A549 (cell line): Measurements from ENCODE around the gene ZNF536. TPM values are rescaled to one million over a fixed set of nuclear protein-coding genes. Genes with fewer than 3 reads are reported as not detected.

ENCODE experiments used
- ATAC-seq, 2 experiments: fragments of 200-7000 bp in 1 of 2; fragments of >200 bp in 1 of 2; cut with Nextera tagmentation in 1 of 2; cut with Tn5 transposase in 1 of 2; 3 replicates each; pipeline versions ENCODE4 v1.8.0 to v1.9.1; 2018 to 2020; ENCODE audit warnings: mild to moderate bottlenecking in 1 of 2, moderate library complexity in 1 of 2
- CTCF ChIA-PET: fragments of 300-600 bp; sonication (Branson Sonifier 250); formaldehyde crosslinking; extraction: SDS; loops from one replicate; lab custom pipeline; 2021; ENCODE audit warnings: antibody characterized with exemption, inconsistent platforms; lab: Yijun Ruan, JAX
- POLR2A ChIA-PET: fragments of 350-600 bp; formaldehyde crosslinking; extraction: SDS; loops from one replicate; lab custom pipeline; 2021; ENCODE audit warnings: antibody characterized with exemption, inconsistent platforms; lab: Yijun Ruan, JAX
- DNase-seq, 2 experiments: peaks; one replicate each; pipeline versions ENCODE4 v3.0.0 to v3.0.0-alpha.2; 2011 to 2016; ENCODE audit warnings: low read depth in 1 of 2, low spot score in 1 of 2
- FAIRE-seq: peaks from 2 replicates; lab custom pipeline; 2011; peaks lifted over from hg19 to GRCh38; lab: Jason Lieb, UNC
- H3K27ac ChIP-seq, 2 experiments: fragments of >200 bp; sonication (Bioruptor Twin); formaldehyde crosslinking; 3 replicates each; pipeline ENCODE4 v1.5.1; 2016 to 2017
- H3K4me1 ChIP-seq: fragments of >200 bp; sonication (Bioruptor Twin); formaldehyde crosslinking; 3 replicates; pipeline ENCODE4 v1.6.1; 2016
- H3K4me2 ChIP-seq: fragments of >200 bp; sonication (Bioruptor Twin); formaldehyde crosslinking; 3 replicates; pipeline ENCODE4 v1.6.1; 2016
- H3K4me3 ChIP-seq: fragments of >200 bp; sonication (Bioruptor Twin); formaldehyde crosslinking; 3 replicates; pipeline ENCODE4 v1.5.1; 2016
- H3K9me3 ChIP-seq: fragments of >200 bp; sonication (Bioruptor Twin); formaldehyde crosslinking; 3 replicates; pipeline ENCODE4 v1.6.1; 2016
- BHLHE40 ChIP-seq: IDR thresholded peaks from 2 replicates; pipeline ENCODE4 v1.6.1; 2012; ENCODE audit warnings: low read depth, low read length, inconsistent platforms
- CEBPB ChIP-seq, 2 experiments: fragments of >200 bp in 1 of 2; sonication (Bioruptor Twin) in 1 of 2; formaldehyde crosslinking in 1 of 2; IDR thresholded peaks; 2 replicates each; pipeline ENCODE4 v1.6.1; 2012 to 2016
- CHD4 ChIP-seq: fragments of 200-600 bp; sonication (generic); IDR thresholded peaks from 2 replicates; pipeline ENCODE4 v1.6.1; 2016; ENCODE audit warnings: antibody characterized with exemption, mild to moderate bottlenecking, borderline replicate concordance
- EHF ChIP-seq: fragments of 250-450 bp; sonication (Bioruptor Pico); IDR thresholded peaks from 2 replicates; pipeline ENCODE4 v1.5.0; 2020; ENCODE audit warnings: mild to moderate bottlenecking
- EHMT2 ChIP-seq: fragments of 200-600 bp; sonication (generic); IDR thresholded peaks from 2 replicates; pipeline ENCODE4 v1.6.1; 2016; ENCODE audit warnings: antibody characterized with exemption, low read depth, mild to moderate bottlenecking, moderate library complexity
- EP300 ChIP-seq, 2 experiments: fragments of >200 bp; sonication (Bioruptor Twin); formaldehyde crosslinking; IDR thresholded peaks; 2 replicates in 1 of 2; 3 replicates in 1 of 2; pipeline ENCODE4 v1.6.1; 2016 to 2017
- GATA3 ChIP-seq: IDR thresholded peaks from 2 replicates; pipeline ENCODE4 v1.6.1; 2012; ENCODE audit warnings: borderline replicate concordance
- HEYL ChIP-seq: fragments of 250-450 bp; sonication (Bioruptor Pico); IDR thresholded peaks from 2 replicates; pipeline ENCODE4 v1.8.0; 2021; ENCODE audit warnings: mild to moderate bottlenecking, moderate library complexity
- HOXA7 ChIP-seq: fragments of 250-450 bp; sonication (Bioruptor Pico); IDR thresholded peaks from 2 replicates; pipeline ENCODE4 v1.5.0; 2020; ENCODE audit warnings: mild to moderate bottlenecking, moderate library complexity
- JUN ChIP-seq, 2 experiments: fragments of >200 bp; sonication (Bioruptor Twin); formaldehyde crosslinking; IDR thresholded peaks; 2 replicates in 1 of 2; 3 replicates in 1 of 2; pipeline ENCODE4 v1.6.1; 2016 to 2017
- KDM1A ChIP-seq: fragments of 200-600 bp; sonication (generic); IDR thresholded peaks from 2 replicates; pipeline ENCODE4 v1.6.1; 2016; ENCODE audit warnings: low read depth, mild to moderate bottlenecking
- MYC ChIP-seq: IDR thresholded peaks from 2 replicates; pipeline ENCODE4 v1.6.1; 2012; ENCODE audit warnings: mild to moderate bottlenecking, inconsistent platforms, low read length, improper control_type of control experiment, borderline replicate concordance
- RAD21 ChIP-seq, 2 experiments: fragments of >200 bp in 1 of 2; sonication (Bioruptor Twin) in 1 of 2; formaldehyde crosslinking in 1 of 2; IDR thresholded peaks in 1 of 2; conservative IDR thresholded peaks in 1 of 2; 2 replicates in 1 of 2; 3 replicates in 1 of 2; pipeline ENCODE4 v1.6.1; 2012 to 2018; ENCODE audit warnings: inconsistent platforms in 1 of 2
- RARB ChIP-seq: fragments of 250-450 bp; sonication (Bioruptor Pico); IDR thresholded peaks from 2 replicates; pipeline ENCODE4 v1.8.0; 2021; ENCODE audit warnings: mild to moderate bottlenecking, moderate library complexity
- SREBF2 ChIP-seq: fragments of 450-650 bp; IDR thresholded peaks from 2 replicates; pipeline ENCODE4 v1.6.1; 2014; ENCODE audit warnings: mild to moderate bottlenecking, moderate library complexity
- TFCP2L1 ChIP-seq: fragments of 250-450 bp; sonication (Bioruptor Pico); IDR thresholded peaks from 2 replicates; pipeline ENCODE4 v1.5.0; 2021; ENCODE audit warnings: mild to moderate bottlenecking
- ZFP36 ChIP-seq: fragments of 450-650 bp; IDR thresholded peaks from 2 replicates; pipeline ENCODE4 v1.6.1; 2014; ENCODE audit warnings: borderline replicate concordance; ENCODE audit not compliant: partially characterized antibody
- ZSCAN20 ChIP-seq: fragments of 250-450 bp; sonication (Bioruptor Pico); IDR thresholded peaks from 2 replicates; pipeline ENCODE4 v1.8.0; 2022; ENCODE audit warnings: mild to moderate bottlenecking, moderate library complexity
- WGBS: methylation state at CpG from one replicate; pipeline ENCODE4 v1.1.6; 2017; ENCODE audit errors: missing lambda C conversion rate; 5-methylcytosine and 5-hydroxymethylcytosine counted together
- polyA plus RNA-seq, 4 experiments: library from polyadenylated mRNA; depleted of rRNA in 3 of 4; stranded (reverse); fragments of >200 nt; fragmentation: RNase III in 1 of 4; extraction: RNeasy Plus Mini Kit Qiagen cat#74134 plus additional on column Dnase treatment in 1 of 4; gene quantifications; 2 replicates in 3 of 4; 3 replicates in 1 of 4; pipeline ENCODE4 v1.2.3, GENCODE V29; 2011 to 2017
- TF ChIP-seq, protein P1 (sequence below): fragments of >200 bp; sonication (Bioruptor Twin); formaldehyde crosslinking; IDR thresholded peaks from 3 replicates; pipeline ENCODE4 v1.5.1; 2016
- TF ChIP-seq, protein P2 (sequence below): IDR thresholded peaks from 2 replicates; pipeline ENCODE4 v1.6.1; 2012; ENCODE audit warnings: low read depth, borderline replicate concordance
- TF ChIP-seq, protein P3 (sequence below): fragments of 200-600 bp; sonication (generic); IDR thresholded peaks from 2 replicates; pipeline ENCODE4 v1.6.1; 2016; ENCODE audit warnings: antibody characterized with exemption, mild to moderate bottlenecking, moderate library complexity
- TF ChIP-seq, protein P4 (sequence below): fragments of 250-450 bp; sonication (Bioruptor Pico); IDR thresholded peaks from 2 replicates; pipeline ENCODE4 v1.5.0; 2021; ENCODE audit warnings: mild to moderate bottlenecking, moderate library complexity, borderline replicate concordance
- TF ChIP-seq, protein P5 (sequence below): IDR thresholded peaks from 2 replicates; pipeline ENCODE4 v1.6.1; 2012

The ZNF536 gene
- polyA plus RNA-seq, 2 of the 4 experiments (the other 2 are of a cell fraction): not detected

DNA sequence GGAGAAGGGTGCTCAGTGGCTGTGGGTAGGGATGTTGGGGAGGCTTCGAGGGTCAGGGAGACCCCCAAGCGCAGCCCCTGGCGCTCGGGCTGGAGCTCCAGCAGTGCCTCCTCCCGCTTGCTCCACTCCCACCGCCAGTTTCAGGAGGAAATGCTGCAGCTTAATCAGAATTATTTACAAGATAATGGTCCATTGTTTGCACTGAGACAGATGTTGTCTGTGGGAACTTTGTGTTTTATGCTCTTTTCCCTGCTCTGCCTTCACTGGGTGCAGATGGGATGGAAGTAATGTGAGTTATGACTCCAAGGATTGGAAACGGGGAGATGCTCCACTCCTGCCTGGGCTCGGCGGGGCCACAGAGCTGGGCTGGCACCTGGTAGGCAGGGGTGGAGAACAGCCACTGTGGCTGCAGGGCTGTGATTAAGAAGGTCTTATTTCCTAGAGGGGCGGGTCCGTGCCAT is 192.4 kb downstream of the ZNF536 start:
- no peak for ATAC-seq
- POLR2A ChIA-PET: no interaction called here
- 10% methylated on average over 11 of the region's 11 CpGs for WGBS

DNA sequence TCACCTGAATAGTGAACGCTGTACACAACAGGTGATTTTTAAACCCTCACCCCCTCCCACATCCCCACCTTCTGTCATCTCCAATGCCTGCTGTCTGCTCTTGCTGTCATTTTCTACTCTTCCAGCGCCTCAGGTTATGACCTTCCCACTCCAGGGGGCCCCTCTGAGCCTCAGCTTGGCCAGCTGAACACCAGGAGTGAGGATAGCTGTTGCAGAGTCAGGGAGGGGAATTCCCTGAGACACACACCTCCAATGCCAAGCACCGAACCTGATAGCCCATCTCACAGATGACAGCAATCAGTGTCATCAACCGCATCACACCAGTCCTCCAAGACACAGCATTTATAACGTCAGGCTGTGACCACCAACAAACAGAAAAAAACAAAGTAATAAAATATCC is 193.5 kb downstream of the ZNF536 start:
- TF ChIP-seq, protein P1, sequence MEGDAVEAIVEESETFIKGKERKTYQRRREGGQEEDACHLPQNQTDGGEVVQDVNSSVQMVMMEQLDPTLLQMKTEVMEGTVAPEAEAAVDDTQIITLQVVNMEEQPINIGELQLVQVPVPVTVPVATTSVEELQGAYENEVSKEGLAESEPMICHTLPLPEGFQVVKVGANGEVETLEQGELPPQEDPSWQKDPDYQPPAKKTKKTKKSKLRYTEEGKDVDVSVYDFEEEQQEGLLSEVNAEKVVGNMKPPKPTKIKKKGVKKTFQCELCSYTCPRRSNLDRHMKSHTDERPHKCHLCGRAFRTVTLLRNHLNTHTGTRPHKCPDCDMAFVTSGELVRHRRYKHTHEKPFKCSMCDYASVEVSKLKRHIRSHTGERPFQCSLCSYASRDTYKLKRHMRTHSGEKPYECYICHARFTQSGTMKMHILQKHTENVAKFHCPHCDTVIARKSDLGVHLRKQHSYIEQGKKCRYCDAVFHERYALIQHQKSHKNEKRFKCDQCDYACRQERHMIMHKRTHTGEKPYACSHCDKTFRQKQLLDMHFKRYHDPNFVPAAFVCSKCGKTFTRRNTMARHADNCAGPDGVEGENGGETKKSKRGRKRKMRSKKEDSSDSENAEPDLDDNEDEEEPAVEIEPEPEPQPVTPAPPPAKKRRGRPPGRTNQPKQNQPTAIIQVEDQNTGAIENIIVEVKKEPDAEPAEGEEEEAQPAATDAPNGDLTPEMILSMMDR: no peak
- TF ChIP-seq BHLHE40 (no peak), EP300 (IDR thresholded peaks at IDR 0.05) (no peak), SREBF2 (no peak), RAD21 (conservative IDR thresholded peaks at IDR 0.05 in 1 of 2, IDR thresholded peaks at IDR 0.05 in 1 of 2) (no peak), JUN (IDR thresholded peaks at IDR 0.05) (no peak), CEBPB (IDR thresholded peaks at IDR 0.05) (no peak), RARB (CRISPR knock-in tag) (no peak), ZSCAN20 (no peak), HEYL (no peak), ZFP36 (no peak), KDM1A (no peak), GATA3 (no peak), EHF (CRISPR knock-in tag) (no peak), MYC (no peak), EHMT2 (no peak), CHD4 (no peak)
- TF ChIP-seq, protein P2, sequence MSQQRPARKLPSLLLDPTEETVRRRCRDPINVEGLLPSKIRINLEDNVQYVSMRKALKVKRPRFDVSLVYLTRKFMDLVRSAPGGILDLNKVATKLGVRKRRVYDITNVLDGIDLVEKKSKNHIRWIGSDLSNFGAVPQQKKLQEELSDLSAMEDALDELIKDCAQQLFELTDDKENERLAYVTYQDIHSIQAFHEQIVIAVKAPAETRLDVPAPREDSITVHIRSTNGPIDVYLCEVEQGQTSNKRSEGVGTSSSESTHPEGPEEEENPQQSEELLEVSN: no peak
- TF ChIP-seq, protein P3, sequence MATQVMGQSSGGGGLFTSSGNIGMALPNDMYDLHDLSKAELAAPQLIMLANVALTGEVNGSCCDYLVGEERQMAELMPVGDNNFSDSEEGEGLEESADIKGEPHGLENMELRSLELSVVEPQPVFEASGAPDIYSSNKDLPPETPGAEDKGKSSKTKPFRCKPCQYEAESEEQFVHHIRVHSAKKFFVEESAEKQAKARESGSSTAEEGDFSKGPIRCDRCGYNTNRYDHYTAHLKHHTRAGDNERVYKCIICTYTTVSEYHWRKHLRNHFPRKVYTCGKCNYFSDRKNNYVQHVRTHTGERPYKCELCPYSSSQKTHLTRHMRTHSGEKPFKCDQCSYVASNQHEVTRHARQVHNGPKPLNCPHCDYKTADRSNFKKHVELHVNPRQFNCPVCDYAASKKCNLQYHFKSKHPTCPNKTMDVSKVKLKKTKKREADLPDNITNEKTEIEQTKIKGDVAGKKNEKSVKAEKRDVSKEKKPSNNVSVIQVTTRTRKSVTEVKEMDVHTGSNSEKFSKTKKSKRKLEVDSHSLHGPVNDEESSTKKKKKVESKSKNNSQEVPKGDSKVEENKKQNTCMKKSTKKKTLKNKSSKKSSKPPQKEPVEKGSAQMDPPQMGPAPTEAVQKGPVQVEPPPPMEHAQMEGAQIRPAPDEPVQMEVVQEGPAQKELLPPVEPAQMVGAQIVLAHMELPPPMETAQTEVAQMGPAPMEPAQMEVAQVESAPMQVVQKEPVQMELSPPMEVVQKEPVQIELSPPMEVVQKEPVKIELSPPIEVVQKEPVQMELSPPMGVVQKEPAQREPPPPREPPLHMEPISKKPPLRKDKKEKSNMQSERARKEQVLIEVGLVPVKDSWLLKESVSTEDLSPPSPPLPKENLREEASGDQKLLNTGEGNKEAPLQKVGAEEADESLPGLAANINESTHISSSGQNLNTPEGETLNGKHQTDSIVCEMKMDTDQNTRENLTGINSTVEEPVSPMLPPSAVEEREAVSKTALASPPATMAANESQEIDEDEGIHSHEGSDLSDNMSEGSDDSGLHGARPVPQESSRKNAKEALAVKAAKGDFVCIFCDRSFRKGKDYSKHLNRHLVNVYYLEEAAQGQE: no peak
- TF ChIP-seq, protein P4, sequence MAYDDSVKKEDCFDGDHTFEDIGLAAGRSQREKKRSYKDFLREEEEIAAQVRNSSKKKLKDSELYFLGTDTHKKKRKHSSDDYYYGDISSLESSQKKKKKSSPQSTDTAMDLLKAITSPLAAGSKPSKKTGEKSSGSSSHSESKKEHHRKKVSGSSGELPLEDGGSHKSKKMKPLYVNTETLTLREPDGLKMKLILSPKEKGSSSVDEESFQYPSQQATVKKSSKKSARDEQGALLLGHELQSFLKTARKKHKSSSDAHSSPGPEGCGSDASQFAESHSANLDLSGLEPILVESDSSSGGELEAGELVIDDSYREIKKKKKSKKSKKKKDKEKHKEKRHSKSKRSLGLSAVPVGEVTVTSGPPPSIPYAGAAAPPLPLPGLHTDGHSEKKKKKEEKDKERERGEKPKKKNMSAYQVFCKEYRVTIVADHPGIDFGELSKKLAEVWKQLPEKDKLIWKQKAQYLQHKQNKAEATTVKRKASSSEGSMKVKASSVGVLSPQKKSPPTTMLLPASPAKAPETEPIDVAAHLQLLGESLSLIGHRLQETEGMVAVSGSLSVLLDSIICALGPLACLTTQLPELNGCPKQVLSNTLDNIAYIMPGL (CRISPR knock-in tag): no peak
- POLR2A ChIA-PET: no interaction called here
- no peak overlapping the region for H3K27ac ChIP-seq
- DNase-seq (no peak), ATAC-seq (no peak), FAIRE-seq (no peak)
- no peaks in the 10 kb centered on the region for H3K4me1 ChIP-seq
- CTCF ChIA-PET: interaction anchor here (1.1 to 1.5 kb wide), 2 partner anchors 13 to 43 kb away, joined by 3 read pairs; no protein-coding TSS in a partner anchor
- H3K4me2 ChIP-seq: no peak overlapping the region
- H3K9me3 ChIP-seq: 0 out of 3 replicates have a peak, but pooled peaks cover 3% of the 10 kb centered on the region
- WGBS: 14% methylated on average over 5 of the region's 5 CpGs
- no peak overlapping the region for H3K4me3 ChIP-seq

More for the DNA sequence above, 192.4 kb downstream of the ZNF536 start:
- 0 out of 3 replicates have a peak, but pooled peaks cover 3% of the 10 kb centered on the region for H3K9me3 ChIP-seq
- no peak overlapping the region for H3K27ac ChIP-seq
- TF ChIP-seq, protein P5, sequence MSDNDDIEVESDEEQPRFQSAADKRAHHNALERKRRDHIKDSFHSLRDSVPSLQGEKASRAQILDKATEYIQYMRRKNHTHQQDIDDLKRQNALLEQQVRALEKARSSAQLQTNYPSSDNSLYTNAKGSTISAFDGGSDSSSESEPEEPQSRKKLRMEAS: no peak
- TF ChIP-seq JUN (IDR thresholded peaks at IDR 0.05) (no peak), TFCP2L1 (CRISPR knock-in tag) (no peak), HOXA7 (no peak)
- no peaks in the 10 kb centered on the region for H3K4me1 ChIP-seq
- DNase-seq (no peak), FAIRE-seq (no peak)
- CTCF ChIA-PET: interaction anchor here (0.7 kb wide), 1 partner anchor 375 kb away, joined by 3 read pairs; no protein-coding TSS in a partner anchor
- no peak overlapping the region for H3K4me2 ChIP-seq
- H3K4me3 ChIP-seq: no peak overlapping the region
